K562 (cell line): Measurements from ENCODE around the gene FAM217B. TPM values are rescaled to one million over a fixed set of nuclear protein-coding genes. Genes with fewer than 3 reads are reported as not detected.

ENCODE experiments used
- ATAC-seq: fragments of 200-7000 bp; cut with Tn5 transposase; 3 replicates; pipeline ENCODE4 v1.9.1; 2020; ENCODE audit warnings: moderate library complexity
- BruUV-seq: library from RNA; stranded (reverse); fragments of 400-500 nt; replicated peaks from 2 replicates; lab custom pipeline; 2021; lab: Mats Ljungman, UMichigan
- CTCF ChIA-PET: fragments of 300-600 bp; formaldehyde crosslinking; extraction: SDS; loops from one replicate; lab custom pipeline; 2021; ENCODE audit warnings: low intra/inter-chr PET ratio; lab: Yijun Ruan, JAX
- POLR2A ChIA-PET: fragments of 300-600, 350-650 bp; sonication (Branson Sonifier 250); formaldehyde crosslinking; extraction: SDS; loops from one replicate; lab custom pipeline; 2021; ENCODE audit warnings: antibody characterized with exemption, inconsistent platforms; lab: Yijun Ruan, JAX
- DNase-seq, 4 experiments: peaks; one replicate each; pipeline versions ENCODE4 v3.0.0 to v3.0.0-alpha.2; 2011 to 2018; ENCODE audit warnings: low spot score in 3 of 4, mixed read lengths in 3 of 4; ENCODE audit errors: extremely low read depth in 1 of 4
- FAIRE-seq: peaks from 2 replicates; lab custom pipeline; 2011; peaks lifted over from hg19 to GRCh38; lab: Jason Lieb, UNC
- H2AFZ ChIP-seq: 2 replicates; pipeline ENCODE4 v1.6.0; 2011; ENCODE audit warnings: low read depth, low read length, control low read depth, inconsistent platforms
- H3K27ac ChIP-seq: fragments of 200-600 bp; 3 replicates; pipeline ENCODE4 v1.8.0; 2011; ENCODE audit warnings: low read depth, mild to moderate bottlenecking, control low read depth, inconsistent platforms, low read length, moderate library complexity, mixed read lengths; ENCODE audit errors: extremely low read depth
- H3K27me3 ChIP-seq, 2 experiments: fragments of 300-600 bp in 1 of 2; 2 replicates in 1 of 2; 3 replicates in 1 of 2; pipeline versions ENCODE4 v1.6.0 to v1.8.0; 2011; ENCODE audit warnings: inconsistent platforms in 2 of 2, low read length in 2 of 2, mild to moderate bottlenecking in 1 of 2, mixed read lengths in 1 of 2, moderate library complexity in 1 of 2; ENCODE audit not compliant: control insufficient read depth in 2 of 2, insufficient read depth in 2 of 2
- H3K36me3 ChIP-seq: fragments of 300-600 bp; 3 replicates; pipeline ENCODE4 v1.8.0; 2011; ENCODE audit warnings: mild to moderate bottlenecking, low read length, inconsistent platforms; ENCODE audit not compliant: control insufficient read depth, insufficient read depth
- H3K4me1 ChIP-seq, 2 experiments: fragments of 200-600 bp in 1 of 2; replicated peaks in 1 of 2; 2 replicates in 1 of 2; 3 replicates in 1 of 2; pipeline versions ENCODE4 v1.5.1 to v1.8.0; 2011; ENCODE audit warnings: inconsistent platforms in 2 of 2, low read length in 2 of 2, mild to moderate bottlenecking in 1 of 2, mixed read lengths in 1 of 2, moderate library complexity in 1 of 2; ENCODE audit not compliant: control insufficient read depth in 2 of 2, insufficient read depth in 2 of 2
- H3K4me2 ChIP-seq: 2 replicates; pipeline ENCODE4 v1.6.1; 2011; ENCODE audit warnings: low read length, control low read depth, inconsistent platforms, mixed read lengths; ENCODE audit not compliant: insufficient read depth
- H3K4me3 ChIP-seq: fragments of 200-600 bp; sonication (generic), shearing (Covaris generic); 2 replicates; pipeline ENCODE4 v1.5.1; 2016; ENCODE audit warnings: control low read depth, inconsistent platforms
- H3K79me2 ChIP-seq: fragments of 200-600 bp; 3 replicates; pipeline ENCODE4 v1.8.0; 2011; ENCODE audit warnings: low read length, inconsistent platforms; ENCODE audit not compliant: control insufficient read depth, insufficient read depth
- H3K9ac ChIP-seq, 2 experiments: 2 replicates each; pipeline versions ENCODE4 v1.6.0 to v1.6.1; 2011; ENCODE audit warnings: low read depth in 2 of 2, low read length in 2 of 2, control low read depth in 1 of 2, inconsistent platforms in 1 of 2, mild to moderate bottlenecking in 1 of 2, mixed read lengths in 1 of 2; ENCODE audit not compliant: insufficient read depth in 1 of 2
- H3K9me1 ChIP-seq: one replicate; pipeline ENCODE4 v1.6.0; 2011; ENCODE audit warnings: inconsistent platforms, mild to moderate bottlenecking, low read length, moderate library complexity; ENCODE audit not compliant: control insufficient read depth, insufficient read depth
- H3K9me3 ChIP-seq: replicated peaks from 2 replicates; pipeline ENCODE4 v1.5.1; 2011; ENCODE audit warnings: low read depth, low read length, inconsistent platforms; ENCODE audit not compliant: control insufficient read depth, insufficient read depth
- H4K20me1 ChIP-seq: replicated peaks from 2 replicates; pipeline ENCODE4 v1.6.1; 2011; ENCODE audit warnings: low read length, inconsistent platforms, mixed read lengths; ENCODE audit not compliant: control insufficient read depth, insufficient read depth
- ASH1L ChIP-seq: fragments of 450-650 bp; IDR thresholded peaks from 2 replicates; pipeline ENCODE4 v1.6.1; 2018; ENCODE audit warnings: borderline replicate concordance, mild to moderate bottlenecking, low read depth; ENCODE audit not compliant: partially characterized antibody
- BRD9 ChIP-seq: fragments of 450-650 bp; IDR thresholded peaks from 2 replicates; pipeline ENCODE4 v1.6.1; 2018; ENCODE audit warnings: low read depth; ENCODE audit not compliant: partially characterized antibody
- BRF2 ChIP-seq: IDR thresholded peaks from 3 replicates; pipeline ENCODE4 v1.6.1; 2011; ENCODE audit warnings: borderline replicate concordance, mild to moderate bottlenecking; ENCODE audit not compliant: insufficient read length, insufficient read depth
- CLOCK ChIP-seq: fragments of 250-450 bp; sonication (Bioruptor Pico); IDR thresholded peaks from 2 replicates; pipeline ENCODE4 v1.4.0; 2020; ENCODE audit warnings: mild to moderate bottlenecking, moderate library complexity, borderline replicate concordance
- FOXK2 ChIP-seq, 2 experiments: fragments of 450-650 bp; IDR thresholded peaks in 1 of 2; conservative IDR thresholded peaks in 1 of 2; 2 replicates each; pipeline ENCODE4 v1.6.1; 2016; ENCODE audit warnings: low read depth in 2 of 2, mild to moderate bottlenecking in 1 of 2
- GATAD2A ChIP-seq: fragments of 450-650 bp; IDR thresholded peaks from 2 replicates; pipeline ENCODE4 v1.6.1; 2017
- KLF6 ChIP-seq: fragments of 250-450 bp; sonication (Bioruptor Pico); IDR thresholded peaks from 2 replicates; pipeline ENCODE4 v1.4.0; 2020; ENCODE audit warnings: mild to moderate bottlenecking, moderate library complexity, borderline replicate concordance
- MAFK ChIP-seq: IDR thresholded peaks from 2 replicates; pipeline ENCODE4 v1.6.1; 2011; ENCODE audit warnings: low read length, improper control_type of control experiment
- NFYB ChIP-seq: IDR thresholded peaks from 2 replicates; pipeline ENCODE4 v1.6.1; 2011; ENCODE audit warnings: mild to moderate bottlenecking, moderate library complexity; ENCODE audit not compliant: insufficient read length; ENCODE audit errors: extremely low read depth
- NR2C2 ChIP-seq, 2 experiments: fragments of 200-800 bp in 1 of 2; sonication (Bioruptor generic) in 1 of 2; sonication (generic) in 1 of 2; formaldehyde crosslinking in 1 of 2; IDR thresholded peaks; 2 replicates each; pipeline versions ENCODE4 v1.6.1 to v1.8.0; 2016 to 2022; ENCODE audit warnings: mild to moderate bottlenecking in 1 of 2, missing compliant biosample characterization in 1 of 2, missing genetic modification characterization in 1 of 2, missing genetic modification reagents in 1 of 2
- POLR3G ChIP-seq: IDR thresholded peaks from 2 replicates; pipeline ENCODE4 v1.6.1; 2011; ENCODE audit not compliant: insufficient read length, insufficient replicate concordance; ENCODE audit errors: extremely low read depth
- THRAP3 ChIP-seq: fragments of 450-650 bp; IDR thresholded peaks from 2 replicates; pipeline ENCODE4 v1.6.1; 2016; ENCODE audit warnings: mild to moderate bottlenecking, inconsistent platforms, borderline replicate concordance
- ZBED1 ChIP-seq: IDR thresholded peaks from 2 replicates; pipeline ENCODE4 v1.6.1; 2014
- ZNF217 ChIP-seq: sonication (generic); formaldehyde crosslinking; IDR thresholded peaks from 2 replicates; pipeline ENCODE4 v1.8.0; 2022; ENCODE audit warnings: mild to moderate bottlenecking, missing genetic modification reagents
- ZNF518B ChIP-seq: fragments of 250-450 bp; sonication (Bioruptor Pico); IDR thresholded peaks from 2 replicates; pipeline ENCODE4 v1.5.0; 2021; ENCODE audit warnings: mild to moderate bottlenecking, moderate library complexity
- ZNF668 ChIP-seq: fragments of 250-450 bp; sonication (Bioruptor Pico); IDR thresholded peaks from 2 replicates; pipeline ENCODE4 v1.8.0; 2022; ENCODE audit warnings: mild to moderate bottlenecking, inconsistent platforms
- WGBS: fragments of 100-300 bp; shearing (Covaris generic); methylation state at CpG from one replicate; pipeline ENCODE4 v1.1.6; 2016; ENCODE audit warnings: low coverage, mixed read lengths; ENCODE audit not compliant: insufficient coverage; ENCODE audit errors: missing lambda C conversion rate; 5-methylcytosine and 5-hydroxymethylcytosine counted together
- in situ Hi-C: fragments of 300-500 bp; cut with MboI; formaldehyde crosslinking; loops from 4 replicates; pipeline ENCODE4 v1.15.0; 2018; ENCODE audit warnings: inconsistent platforms, mixed read lengths
- intact Hi-C: fragments of 100-400 bp; cut with micrococcal nuclease; formaldehyde crosslinking; loops from 2 replicates; pipeline ENCODE4 v1.14.2; 2022
- polyA plus RNA-seq, 8 experiments: library from polyadenylated mRNA; depleted of rRNA in 4 of 8; stranded (reverse) in 5 of 8; unstranded in 3 of 8; fragments of >200 nt; fragmentation: Nextera tagmentation in 2 of 8; fragmentation: Illumina TruSeq in 1 of 8; extraction: Ambion mirVana in 2 of 8; extraction: Trizol in 1 of 8; gene quantifications; 2 replicates each; pipeline versions ENCODE4 v1.2.1 to v1.2.3, GENCODE V29; 2011 to 2014; ENCODE audit warnings: inconsistent platforms in 1 of 8, missing spikeins in 1 of 8
- total RNA-seq, 7 experiments: library from RNA; depleted of rRNA in 6 of 7; stranded (reverse); fragments of >200 nt in 6 of 7; fragmentation: Illumina TruSeq in 2 of 7; extraction: Trizol in 2 of 7; gene quantifications; 2 replicates each; pipeline versions ENCODE4 v1.2.1 to v1.2.3, GENCODE V29; 2011 to 2021; ENCODE audit warnings: low replicate concordance in 1 of 7

FAM217B gene
- total and polyA plus RNA-seq, 9 of the 15 experiments (the other 6 are each of a cell fraction or from before 2014, with no cell fraction given), result 4.8 to 11.4 (median 6.9) TPM

GRCh38 chr20:59937150-59937549 lies 3.0 kb upstream of the FAM217B start:
- 89% methylated on average over 3 of the region's 3 CpGs for WGBS
- in situ Hi-C loops, result no loop called here
- TF ChIP-seq ZBED1 (no peak), NR2C2 (CRISPR knock-in tag; IDR thresholded peaks at IDR 0.05) (no peak), NR2C2 (tag; IDR thresholded peaks at IDR 0.05) (no peak), BRD9 (no peak), MAFK (no peak), KLF6 (no peak), ZNF217 (CRISPR knock-in tag) (no peak), POLR3G (no peak), ASH1L (no peak), NFYB (no peak), ZNF668 (CRISPR knock-in tag) (no peak), ZNF518B (no peak), GATAD2A (no peak), THRAP3 (no peak), FOXK2 (conservative IDR thresholded peaks at IDR 0.05 in 1 of 2, IDR thresholded peaks at IDR 0.05 in 1 of 2; ENCODE audit: low read depth in 2 of 2) (no peak), CLOCK (CRISPR knock-in tag) (no peak), BRF2 (no peak)

More at GRCh38 chr20:59937150-59937549, 3.0 kb upstream of the FAM217B start:
- Histone ChIP-seq H3K4me1 (peaks cover 6 to 33% of the 10 kb centered on the region in 2 experiments; a peak in 4 of 5 replicates), H3K36me3 (peaks cover 2% of the 10 kb centered on the region; the same call in 1 of the 3 replicates), H3K27ac (no peak overlapping the region), H3K4me3 (no peak overlapping the region), H3K9ac (no peak overlapping the region), H3K79me2 (peaks cover 17% of the 10 kb centered on the region), H2AFZ (no peak overlapping the region), H3K4me2 (no peak overlapping the region), H4K20me1 (no peaks in the 10 kb centered on the region), H3K9me3 (no peaks in the 10 kb centered on the region), H3K9me1 (no peaks in the 10 kb centered on the region), H3K27me3 (no peaks in the 10 kb centered on the region)
- ChIA-PET CTCF (no interaction called here), POLR2A (interaction anchor here (0.7 kb wide), 1 partner anchor 427 kb away, joined by 3 read pairs; no protein-coding TSS in a partner anchor)
- BruUV-seq, result no TSS peak
- DNase-seq (no peak), FAIRE-seq (no peak), ATAC-seq (no peak)
- intact Hi-C loops, result no loop called here
